Keratinocyte (primary cell): ENCODE measurements around the gene TRPC3.

Source experiments
- EZH2 ChIP-seq: IDR thresholded peaks from one replicate; pipeline ENCODE4 v1.6.1; 2012; ENCODE audit warnings: inconsistent platforms, mild to moderate bottlenecking, low read length, moderate library complexity
- TF ChIP-seq, protein P1 (sequence below), 3 experiments: IDR thresholded peaks in 1 of 3; conservative IDR thresholded peaks in 1 of 3; optimal IDR thresholded peaks in 1 of 3; 2 replicates in 2 of 3; 3 replicates in 1 of 3; pipeline versions ENCODE3 to v1.5.1; 2011; ENCODE audit warnings: low read length in 3 of 3, mild to moderate bottlenecking in 3 of 3, moderate library complexity in 2 of 3, control low read depth in 1 of 3, inconsistent platforms in 1 of 3; ENCODE audit not compliant: insufficient read depth in 2 of 3; ENCODE audit errors: extremely low read depth in 1 of 3

DNA sequence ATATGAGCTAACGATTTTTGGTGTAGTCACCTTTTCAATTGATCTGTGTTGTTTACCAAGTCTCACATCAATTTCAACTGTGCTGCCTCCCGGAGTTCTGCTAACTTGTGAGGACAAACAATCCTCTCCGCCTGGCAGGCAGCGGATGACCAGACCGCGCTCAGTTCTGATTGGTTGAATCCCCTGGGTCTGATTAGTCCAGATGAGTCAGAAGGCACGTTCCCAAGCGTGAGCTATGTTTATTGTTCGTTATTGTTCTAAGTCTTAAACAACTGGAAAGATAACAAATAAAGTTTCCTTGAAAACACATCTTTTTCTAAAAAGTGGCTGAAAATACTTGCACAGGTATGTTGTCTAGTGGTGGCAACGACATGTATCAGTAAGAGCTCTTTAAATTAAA lies 37.9 kb upstream of the TRPC3 start:
- no peak for TF ChIP-seq EZH2
- TF ChIP-seq, protein P1, sequence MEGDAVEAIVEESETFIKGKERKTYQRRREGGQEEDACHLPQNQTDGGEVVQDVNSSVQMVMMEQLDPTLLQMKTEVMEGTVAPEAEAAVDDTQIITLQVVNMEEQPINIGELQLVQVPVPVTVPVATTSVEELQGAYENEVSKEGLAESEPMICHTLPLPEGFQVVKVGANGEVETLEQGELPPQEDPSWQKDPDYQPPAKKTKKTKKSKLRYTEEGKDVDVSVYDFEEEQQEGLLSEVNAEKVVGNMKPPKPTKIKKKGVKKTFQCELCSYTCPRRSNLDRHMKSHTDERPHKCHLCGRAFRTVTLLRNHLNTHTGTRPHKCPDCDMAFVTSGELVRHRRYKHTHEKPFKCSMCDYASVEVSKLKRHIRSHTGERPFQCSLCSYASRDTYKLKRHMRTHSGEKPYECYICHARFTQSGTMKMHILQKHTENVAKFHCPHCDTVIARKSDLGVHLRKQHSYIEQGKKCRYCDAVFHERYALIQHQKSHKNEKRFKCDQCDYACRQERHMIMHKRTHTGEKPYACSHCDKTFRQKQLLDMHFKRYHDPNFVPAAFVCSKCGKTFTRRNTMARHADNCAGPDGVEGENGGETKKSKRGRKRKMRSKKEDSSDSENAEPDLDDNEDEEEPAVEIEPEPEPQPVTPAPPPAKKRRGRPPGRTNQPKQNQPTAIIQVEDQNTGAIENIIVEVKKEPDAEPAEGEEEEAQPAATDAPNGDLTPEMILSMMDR (optimal IDR thresholded peaks at IDR 0.05 in 1 of 3, IDR thresholded peaks at IDR 0.05 in 1 of 3, conservative IDR thresholded peaks at IDR 0.05 in 1 of 3; ENCODE audit: extremely low read depth in 1 of 3, insufficient read depth in 2 of 3, low read length in 3 of 3) = no peak
